HCT116 (cell line): ENCODE data around the gene OR13J1.

Experiments used
- RAD21 ChIP-seq: IDR thresholded peaks from 2 replicates; pipeline ENCODE4 v1.6.1; 2012; ENCODE audit warnings: low read depth, mild to moderate bottlenecking
- TF ChIP-seq, protein P1 (sequence below): IDR thresholded peaks from 2 replicates; pipeline ENCODE4 v1.6.1; 2012

DNA sequence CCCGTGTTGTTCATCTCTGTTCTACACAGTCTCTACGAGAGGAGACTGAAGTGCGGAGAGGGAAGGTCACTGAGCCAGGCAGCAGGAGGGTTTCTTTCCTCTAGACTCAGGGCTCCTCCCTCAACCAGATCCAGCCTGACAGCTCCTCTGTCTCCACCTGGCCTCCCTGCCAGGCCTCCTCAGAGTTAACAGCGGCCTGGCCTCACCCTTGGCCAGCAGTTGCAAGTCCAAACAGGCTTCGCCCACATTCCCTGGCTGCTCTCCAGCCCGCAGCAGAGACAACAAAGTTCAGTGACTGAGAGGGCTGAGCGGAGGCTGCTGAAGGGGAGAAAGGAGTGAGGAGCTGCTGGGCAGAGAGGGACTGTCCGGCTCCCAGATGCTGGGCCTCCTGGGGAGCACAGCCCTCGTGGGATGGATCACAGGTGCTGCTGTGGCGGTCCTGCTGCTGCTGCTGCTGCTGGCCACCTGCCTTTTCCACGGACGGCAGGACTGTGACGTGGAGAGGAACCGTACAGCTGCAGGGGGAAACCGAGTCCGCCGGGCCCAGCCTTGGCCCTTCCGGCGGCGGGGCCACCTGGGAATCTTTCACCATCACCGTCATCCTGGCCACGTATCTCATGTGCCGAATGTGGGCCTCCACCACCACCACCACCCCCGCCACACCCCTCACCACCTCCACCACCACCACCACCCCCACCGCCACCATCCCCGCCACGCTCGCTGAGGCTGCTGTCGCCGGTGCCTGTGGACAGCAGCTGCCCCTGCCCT, 35.9 kb upstream of the OR13J1 start, which contains the start of gene HRCT1:
- TF ChIP-seq, protein P1, sequence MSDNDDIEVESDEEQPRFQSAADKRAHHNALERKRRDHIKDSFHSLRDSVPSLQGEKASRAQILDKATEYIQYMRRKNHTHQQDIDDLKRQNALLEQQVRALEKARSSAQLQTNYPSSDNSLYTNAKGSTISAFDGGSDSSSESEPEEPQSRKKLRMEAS = no peak
- TF ChIP-seq RAD21 = no peak
